BJ (cell line): ENCODE data around the gene TP53I13. TPM values are rescaled to one million over a fixed set of nuclear protein-coding genes. Genes with fewer than 3 reads are reported as not detected.
A peak's percentile ranks its signal among the peaks of the same experiment; 100 is the strongest.

ENCODE experiments used
- CTCF ChIA-PET: fragments of 350-600 bp; formaldehyde crosslinking; extraction: SDS; loops from one replicate; lab custom pipeline; 2021; ENCODE audit warnings: antibody characterized with exemption, inconsistent platforms; lab: Yijun Ruan, JAX
- POLR2A ChIA-PET: fragments of 300-600 bp; sonication (Branson Sonifier 250); formaldehyde crosslinking; extraction: SDS; loops from one replicate; lab custom pipeline; 2021; ENCODE audit warnings: antibody characterized with exemption; lab: Charles Lee
- DNase-seq: peaks from one replicate; pipeline ENCODE4 v3.0.0-alpha.2; 2011; ENCODE audit warnings: low read depth
- H3K27me3 ChIP-seq: 2 replicates; pipeline ENCODE4 v1.6.0; 2011; ENCODE audit warnings: low read length; ENCODE audit not compliant: control insufficient read depth, insufficient read depth
- H3K36me3 ChIP-seq: 2 replicates; pipeline ENCODE4 v1.5.1; 2011; ENCODE audit warnings: low read length; ENCODE audit not compliant: control insufficient read depth, insufficient read depth
- H3K4me3 ChIP-seq: 2 replicates; pipeline ENCODE4 v1.5.1; 2011; ENCODE audit warnings: low read depth, mild to moderate bottlenecking, control low read depth, low read length
- polyA plus RNA-seq: library from polyadenylated mRNA; depleted of rRNA; stranded (reverse); fragments of >200 nt; gene quantifications from 2 replicates; pipeline ENCODE4 v1.2.3, GENCODE V29; 2011
- TF ChIP-seq, protein P1 (sequence below): IDR thresholded peaks from 2 replicates; pipeline ENCODE4 v1.5.1; 2011; ENCODE audit warnings: low read depth, mild to moderate bottlenecking, control low read depth, inconsistent platforms, low read length, moderate library complexity; ENCODE audit not compliant: insufficient read depth

Gene TP53I13
- polyA plus RNA-seq, 1 experiment = 38.7 TPM

DNA sequence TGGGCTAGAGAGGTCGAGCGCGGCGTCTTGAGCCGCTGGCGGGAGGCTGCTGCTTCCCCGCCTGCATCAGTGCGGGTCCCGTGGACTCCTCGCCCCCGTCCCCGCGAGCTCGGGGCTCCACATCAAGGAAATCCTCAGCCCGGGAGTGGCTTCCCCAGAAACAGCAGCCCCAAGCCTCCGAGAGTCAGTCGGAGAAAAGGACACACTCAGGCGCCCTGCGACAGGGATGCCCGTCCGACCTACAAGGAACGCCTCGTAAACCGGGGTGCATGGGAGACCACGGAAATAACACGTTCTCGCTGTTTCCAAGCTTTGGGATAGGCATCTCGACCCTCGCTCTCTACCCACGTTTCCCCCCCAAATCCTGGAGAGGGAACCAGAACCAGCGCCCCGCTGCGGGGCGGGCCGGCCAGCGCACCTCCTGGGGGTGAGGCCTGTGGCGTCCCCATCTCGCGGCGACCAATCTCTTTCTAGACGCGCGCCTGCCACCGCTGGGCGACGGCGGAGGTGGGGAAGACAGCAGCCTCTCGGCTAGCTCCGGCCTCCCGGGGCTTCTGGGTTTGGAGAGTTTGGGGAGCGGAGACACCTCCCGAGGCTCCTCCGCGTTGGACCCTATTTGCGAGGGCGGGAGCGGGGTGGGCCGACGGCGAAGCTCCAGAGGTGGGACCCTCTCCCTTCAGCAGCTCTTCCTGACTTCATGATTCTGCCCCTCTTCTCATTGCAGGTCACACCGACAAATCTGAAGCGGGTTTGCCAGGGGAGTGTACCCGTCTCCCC, 759 bp upstream of the TP53I13 start:
- TF ChIP-seq, protein P1, sequence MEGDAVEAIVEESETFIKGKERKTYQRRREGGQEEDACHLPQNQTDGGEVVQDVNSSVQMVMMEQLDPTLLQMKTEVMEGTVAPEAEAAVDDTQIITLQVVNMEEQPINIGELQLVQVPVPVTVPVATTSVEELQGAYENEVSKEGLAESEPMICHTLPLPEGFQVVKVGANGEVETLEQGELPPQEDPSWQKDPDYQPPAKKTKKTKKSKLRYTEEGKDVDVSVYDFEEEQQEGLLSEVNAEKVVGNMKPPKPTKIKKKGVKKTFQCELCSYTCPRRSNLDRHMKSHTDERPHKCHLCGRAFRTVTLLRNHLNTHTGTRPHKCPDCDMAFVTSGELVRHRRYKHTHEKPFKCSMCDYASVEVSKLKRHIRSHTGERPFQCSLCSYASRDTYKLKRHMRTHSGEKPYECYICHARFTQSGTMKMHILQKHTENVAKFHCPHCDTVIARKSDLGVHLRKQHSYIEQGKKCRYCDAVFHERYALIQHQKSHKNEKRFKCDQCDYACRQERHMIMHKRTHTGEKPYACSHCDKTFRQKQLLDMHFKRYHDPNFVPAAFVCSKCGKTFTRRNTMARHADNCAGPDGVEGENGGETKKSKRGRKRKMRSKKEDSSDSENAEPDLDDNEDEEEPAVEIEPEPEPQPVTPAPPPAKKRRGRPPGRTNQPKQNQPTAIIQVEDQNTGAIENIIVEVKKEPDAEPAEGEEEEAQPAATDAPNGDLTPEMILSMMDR = peak; percentile 53
- CTCF ChIA-PET = interaction anchor here (0.7 to 4.7 kb wide), 8 partner anchors 9 to 198 kb away, joined by 3 to 30 read pairs (median 7); no protein-coding TSS in a partner anchor

GRCh38 chr17:29569245-29569950, 897 bp downstream of the TP53I13 start:
- ChIA-PET CTCF (interaction anchor here (0.8 to 6.3 kb wide), 6 partner anchors 10 to 199 kb away, joined by 3 to 36 read pairs (median 4); no protein-coding TSS in a partner anchor), POLR2A (no interaction called here)
- no peak for DNase-seq
- TF ChIP-seq, protein P1 = no peak
- peak overlapping the region; percentile 79 for H3K4me3 ChIP-seq
- peaks cover under 1% of the 10 kb centered on the region for H3K36me3 ChIP-seq
- H3K27me3 ChIP-seq = no peaks in the 10 kb centered on the region

More for the DNA sequence above, 759 bp upstream of the TP53I13 start:
- Histone ChIP-seq H3K36me3 (peaks cover under 1% of the 10 kb centered on the region), H3K27me3 (no peaks in the 10 kb centered on the region), H3K4me3 (peak overlapping the region; percentile 49)
- POLR2A ChIA-PET = no interaction called here
- no peak for DNase-seq

DNA sequence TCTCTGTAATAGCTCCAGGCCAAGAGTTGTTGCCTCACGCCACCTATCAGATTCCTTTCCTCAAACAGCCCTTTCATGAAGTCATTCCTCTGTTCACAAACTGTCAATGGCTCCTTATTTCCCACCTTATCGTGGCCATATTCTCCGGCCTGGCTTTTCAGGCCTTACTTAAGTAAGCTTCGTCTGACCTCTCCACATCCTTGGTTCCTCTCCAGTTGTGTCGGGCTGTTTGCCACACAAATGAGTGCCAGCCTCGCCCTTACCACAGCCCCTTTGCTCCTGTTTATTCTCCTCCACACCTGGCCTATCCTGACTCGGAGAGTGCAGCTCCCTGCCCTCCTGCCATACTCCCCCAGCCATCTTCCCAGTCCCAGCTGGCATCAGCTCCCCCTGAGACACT, 2.0 kb downstream of the TP53I13 start:
- Histone ChIP-seq H3K36me3 (peaks cover 7% of the 10 kb centered on the region), H3K4me3 (no peak overlapping the region), H3K27me3 (no peaks in the 10 kb centered on the region)
- POLR2A ChIA-PET = no interaction called here
- CTCF ChIA-PET = interaction anchor here (1.1 to 6.3 kb wide), 5 partner anchors 9 to 200 kb away, joined by 3 to 36 read pairs (median 4); no protein-coding TSS in a partner anchor
- TF ChIP-seq, protein P1 = no peak
- DNase-seq = no peak

- Histone ChIP-seq H3K27me3 (no peaks in the 10 kb centered on the region), H3K36me3 (peaks cover 15% of the 10 kb centered on the region), H3K4me3 (no peak overlapping the region)
- DNase-seq = no peak
- ChIA-PET CTCF (interaction anchor here (1.1 to 6.7 kb wide), 8 partner anchors 8 to 360 kb away, joined by 3 to 59 read pairs (median 4); no protein-coding TSS in a partner anchor), POLR2A (no interaction called here)
- TF ChIP-seq, protein P1 = no peak
These were observed 3.0 kb downstream of the TP53I13 start for GRCh38 chr17:29571486-29571882.
